GM19023 (cell line): Measurements from ENCODE around the gene HEPH.
"Not testable (repeated sequence)": the region's sequence is repeated elsewhere in the genome, so short reads cannot be mapped to it uniquely, and the experiment has no call there.

Experiments used
- ATAC-seq: cut with Tn5 transposase; IDR thresholded peaks from one replicate; pipeline ENCODE4 v1.9.1; 2021; ENCODE audit warnings: mild to moderate bottlenecking, moderate library complexity; ENCODE audit not compliant: unreplicated experiment

The HEPH gene

DNA sequence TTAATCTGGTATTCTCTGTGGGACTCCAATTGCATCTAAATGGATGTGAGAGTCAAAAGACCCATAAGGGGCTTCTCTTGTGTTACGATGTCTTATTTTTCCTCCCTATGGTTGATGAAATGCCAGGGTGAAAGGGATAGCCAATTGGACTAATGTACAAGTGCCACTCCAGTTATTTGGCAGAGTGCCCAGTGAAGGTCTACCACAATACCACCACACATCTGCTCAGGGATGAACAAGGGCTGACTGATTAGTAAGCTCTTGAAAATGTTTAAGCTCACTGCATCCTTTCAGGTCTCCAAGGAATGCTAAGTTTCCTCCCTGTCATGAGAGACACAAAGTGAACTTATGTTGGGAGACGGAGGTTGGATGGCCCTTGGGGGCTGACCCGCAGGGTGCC, 57.8 kb downstream of the HEPH start:
- ATAC-seq, result no peak

DNA sequence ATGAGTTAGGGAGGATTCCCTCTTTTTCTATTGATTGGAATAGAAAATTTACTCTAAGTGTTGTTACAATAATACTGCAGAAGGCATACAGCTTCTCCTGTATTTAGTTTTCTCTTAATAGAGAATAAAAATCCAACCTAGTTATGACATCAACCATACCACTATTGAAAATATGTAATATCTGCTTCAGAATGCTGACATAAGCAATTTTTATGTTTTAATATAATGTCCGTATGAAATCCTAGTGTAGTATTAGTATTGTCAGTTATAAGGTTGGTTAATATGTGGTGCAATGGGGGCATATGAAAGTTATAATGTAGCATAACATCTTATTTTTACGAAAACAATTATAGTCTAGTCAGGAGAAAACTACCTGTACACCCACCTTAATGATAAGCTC, 68.2 kb downstream of the HEPH start:
- no peak for ATAC-seq

DNA sequence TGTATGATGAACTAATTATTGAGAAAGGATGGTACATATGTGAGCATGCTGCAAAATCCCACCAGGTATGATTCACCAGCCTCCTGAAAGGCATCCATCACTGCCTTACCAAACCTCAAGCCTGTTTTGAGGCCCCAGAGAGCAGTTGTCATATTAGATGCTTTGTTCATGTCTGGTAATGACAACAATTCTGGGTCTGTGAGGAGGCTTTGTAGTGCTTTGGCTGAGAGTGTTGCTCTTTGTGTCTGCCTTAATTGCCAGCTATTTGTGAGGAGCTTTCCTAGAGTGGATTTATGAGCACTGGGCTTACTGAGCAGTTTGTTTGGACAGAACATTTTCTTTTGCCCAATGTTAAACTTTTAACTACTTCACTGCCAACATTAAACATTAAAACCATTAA, 69.2 kb downstream of the HEPH start:
- no peak for ATAC-seq

DNA sequence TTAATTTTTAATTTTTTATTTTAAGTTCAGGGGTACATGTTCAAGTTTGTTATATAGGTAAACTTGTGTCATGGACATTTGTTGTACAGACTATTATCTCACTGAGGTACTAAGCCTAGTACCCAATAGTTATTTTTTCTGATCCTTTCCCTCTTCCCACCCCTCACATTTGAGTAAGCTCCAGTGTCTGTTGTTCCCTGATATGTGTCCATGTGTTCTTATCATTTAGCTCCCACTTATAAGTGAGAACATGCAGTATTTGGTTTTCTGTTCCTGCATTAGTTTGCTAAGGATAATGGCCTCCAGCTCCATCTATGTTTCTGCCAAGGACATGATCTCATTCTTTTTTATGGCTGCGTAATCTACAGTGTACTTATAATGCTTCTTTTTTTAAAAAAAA, 69.9 kb downstream of the HEPH start:
- ATAC-seq, result not testable (repeated sequence)

DNA sequence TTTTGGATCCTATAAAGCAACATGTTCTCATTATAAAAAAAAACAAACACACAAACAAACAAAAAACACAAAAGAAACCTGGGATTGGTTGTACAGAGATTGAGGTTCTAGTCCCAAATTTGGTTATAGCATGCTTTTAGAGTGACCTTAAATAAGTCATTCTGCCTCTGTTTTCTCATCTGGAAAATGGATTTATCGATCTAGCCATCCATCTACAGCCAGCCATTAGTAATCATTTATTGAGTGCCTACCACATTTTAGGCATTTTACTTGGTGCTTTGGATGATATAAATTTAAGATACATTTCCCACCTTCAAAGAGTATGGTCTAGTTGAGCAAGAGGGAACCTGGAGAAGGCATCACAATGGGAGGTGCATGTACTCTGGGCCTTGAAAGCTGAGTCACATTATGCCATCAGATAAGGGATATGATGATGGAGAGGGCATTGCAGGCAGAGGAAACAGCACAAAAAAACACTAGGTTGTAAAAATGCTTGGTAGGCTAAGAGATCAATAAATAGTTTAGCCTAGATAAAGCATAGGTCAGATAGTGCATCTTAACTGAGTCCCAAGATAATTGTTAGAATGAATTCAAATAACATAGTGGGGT, 91.4 kb downstream of the HEPH start:
- no peak for ATAC-seq

DNA sequence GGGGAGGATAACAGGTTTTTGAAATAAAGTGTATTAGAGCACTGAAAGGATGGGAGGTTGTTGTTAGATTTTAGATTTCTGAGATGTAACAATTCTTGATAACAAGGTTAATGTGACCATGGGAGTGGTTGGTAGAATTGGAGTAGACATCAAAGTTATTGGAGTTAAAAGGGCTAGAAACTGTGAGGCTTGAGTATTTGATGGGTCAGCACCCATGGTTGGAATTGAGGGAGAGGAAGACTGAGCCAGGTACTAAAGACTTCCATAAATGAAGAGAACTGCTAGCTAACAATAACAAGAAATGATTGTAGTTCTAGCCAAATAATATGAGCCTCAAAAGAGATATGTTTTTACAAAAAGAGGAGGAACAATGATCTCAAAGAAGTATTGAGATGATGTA, 98.8 kb downstream of the HEPH start:
- ATAC-seq, result no peak
